GM12878 (cell line): ENCODE results near the gene PSMF1. TPM values are rescaled to one million over a fixed set of nuclear protein-coding genes. Genes with fewer than 3 reads are reported as not detected.

Experiments
- E2F4 ChIP-seq: IDR thresholded peaks from 2 replicates; pipeline ENCODE4 v1.6.1; 2012; ENCODE audit warnings: low read depth, low read length, improper control_type of control experiment
- ESRRA ChIP-seq: IDR thresholded peaks from 2 replicates; pipeline ENCODE4 v1.6.1; 2012; ENCODE audit warnings: mild to moderate bottlenecking, low read length, improper control_type of control experiment
- ETV6 ChIP-seq, 2 experiments: fragments of 450-650 bp in 1 of 2; IDR thresholded peaks in 1 of 2; conservative IDR thresholded peaks in 1 of 2; 2 replicates each; pipeline ENCODE4 v1.6.1; 2014; ENCODE audit warnings: antibody characterized with exemption in 1 of 2, borderline replicate concordance in 1 of 2, low read depth in 1 of 2, mild to moderate bottlenecking in 1 of 2, moderate library complexity in 1 of 2
- IRF4 ChIP-seq: IDR thresholded peaks from 2 replicates; pipeline ENCODE4 v1.6.1; 2011; ENCODE audit warnings: low read depth, low read length
- KAT2A ChIP-seq: conservative IDR thresholded peaks from 2 replicates; pipeline ENCODE4 v1.6.1; 2011; ENCODE audit warnings: low read depth, low read length; ENCODE audit not compliant: control insufficient read depth
- KLF5 ChIP-seq: fragments of 450-650 bp; IDR thresholded peaks from 2 replicates; pipeline ENCODE4 v1.6.1; 2014; ENCODE audit warnings: mild to moderate bottlenecking; ENCODE audit not compliant: partially characterized antibody
- NRF1 ChIP-seq: conservative IDR thresholded peaks from 2 replicates; pipeline ENCODE4 v1.6.1; 2011; ENCODE audit warnings: mild to moderate bottlenecking, low read depth, low read length, improper control_type of control experiment
- PAX8 ChIP-seq: fragments of 450-650 bp; IDR thresholded peaks from 2 replicates; pipeline ENCODE4 v1.6.1; 2017; ENCODE audit warnings: mild to moderate bottlenecking, moderate library complexity
- POLR2A ChIP-seq: IDR thresholded peaks from 2 replicates; pipeline ENCODE4 v1.6.1; 2011; ENCODE audit warnings: low read depth, mild to moderate bottlenecking, low read length
- POU2F2 ChIP-seq: IDR thresholded peaks from 3 replicates; pipeline ENCODE4 v1.6.1; 2011; ENCODE audit warnings: low read depth, mild to moderate bottlenecking, low read length, borderline replicate concordance
- RBBP5 ChIP-seq: fragments of 200-600 bp; sonication (generic); conservative IDR thresholded peaks from 2 replicates; pipeline ENCODE4 v1.6.1; 2016
- RUNX3 ChIP-seq: IDR thresholded peaks from 2 replicates; pipeline ENCODE4 v1.6.1; 2012; ENCODE audit warnings: low read length, inconsistent platforms
- SMARCA5 ChIP-seq: fragments of 450-650 bp; IDR thresholded peaks from 2 replicates; pipeline ENCODE4 v1.6.1; 2017; ENCODE audit warnings: mild to moderate bottlenecking
- TARDBP ChIP-seq: IDR thresholded peaks from 2 replicates; pipeline ENCODE4 v1.6.1; 2016; ENCODE audit warnings: borderline replicate concordance
- ZNF274 ChIP-seq: IDR thresholded peaks from one replicate; pipeline ENCODE4 v1.8.0; 2011; ENCODE audit not compliant: insufficient read length, insufficient read depth
- polyA plus RNA-seq, 11 experiments: library from polyadenylated mRNA; depleted of rRNA in 4 of 11; unstranded in 6 of 11; stranded (reverse) in 5 of 11; fragments of >200 nt; fragmentation: Nextera tagmentation in 4 of 11; fragmentation: Illumina TruSeq in 1 of 11; extraction: Ambion mirVana in 4 of 11; extraction: Trizol in 1 of 11; gene quantifications; 1 replicate in 1 of 11; 2 replicates in 10 of 11; pipeline versions ENCODE4 v1.2.1 to v1.2.3, GENCODE V29; 2011 to 2016; ENCODE audit warnings: inconsistent platforms in 2 of 11, missing spikeins in 2 of 11, low read depth in 1 of 11
- total RNA-seq, 4 experiments: library from RNA; depleted of rRNA in 3 of 4; stranded (reverse); fragments of >200 nt in 3 of 4; fragmentation: Illumina TruSeq in 1 of 4; extraction: Trizol in 1 of 4; gene quantifications; 2 replicates each; pipeline versions ENCODE4 v1.2.1 to v1.2.3, GENCODE V29; 2013 to 2021
- TF ChIP-seq, protein P1 (sequence below), 3 experiments: IDR thresholded peaks in 2 of 3; conservative IDR thresholded peaks in 1 of 3; 2 replicates each; pipeline ENCODE4 v1.5.1; 2011; ENCODE audit warnings: low read depth in 3 of 3, low read length in 3 of 3, mild to moderate bottlenecking in 3 of 3, control low read depth in 2 of 3, moderate library complexity in 2 of 3, inconsistent platforms in 1 of 3, mixed read lengths in 1 of 3; ENCODE audit not compliant: control insufficient read depth in 2 of 3, insufficient read depth in 1 of 3; ENCODE audit errors: extremely low read depth in 1 of 3
- TF ChIP-seq, protein P2 (sequence below): fragments of 450-650 bp; formaldehyde crosslinking; IDR thresholded peaks from 2 replicates; pipeline ENCODE4 v1.5.0; 2022; ENCODE audit warnings: mild to moderate bottlenecking, missing genetic modification characterization

Gene PSMF1
- total and polyA plus RNA-seq, 10 of the 15 experiments (the other 5 are each of a cell fraction or from before 2014, with no cell fraction given) = 14.2 to 173 (median 40.6) TPM

DNA sequence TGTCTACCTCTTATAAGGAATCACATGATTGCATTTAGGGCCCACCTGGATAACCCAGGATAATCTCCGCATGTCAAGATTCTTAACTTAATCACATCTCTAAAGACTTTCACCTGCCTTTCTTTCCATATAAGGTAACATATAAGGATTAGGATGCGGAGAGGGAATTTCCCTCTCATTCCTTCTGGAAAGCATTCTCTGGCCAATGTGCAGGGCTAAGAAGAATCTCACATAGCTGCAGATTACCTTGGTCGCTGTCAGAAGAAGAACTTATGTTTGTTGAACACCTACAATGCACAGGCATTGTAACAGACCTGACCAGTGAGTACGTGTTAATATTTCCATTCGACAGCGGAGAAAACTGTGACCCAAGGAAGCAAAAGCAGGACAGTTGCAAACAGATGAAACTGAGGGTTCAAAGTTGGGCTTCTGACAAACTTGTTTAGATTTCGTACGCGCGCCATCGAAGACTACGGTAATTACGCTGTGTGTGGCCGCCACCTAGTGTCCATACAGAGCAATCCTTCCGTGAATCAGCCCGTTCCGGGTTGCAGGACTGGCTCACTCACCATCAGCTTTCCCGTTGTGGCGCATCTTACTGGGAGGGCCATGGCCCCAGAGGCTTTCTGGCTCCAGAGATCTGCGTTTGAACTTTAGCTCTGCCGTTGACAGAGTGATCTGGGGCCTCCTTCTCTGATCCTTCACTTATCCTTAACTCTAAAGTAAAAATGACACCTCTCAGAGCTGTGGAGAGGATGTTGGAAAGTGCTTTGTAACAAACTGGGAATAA is 94.4 kb downstream of the PSMF1 start (continued):
- TF ChIP-seq, protein P1, sequence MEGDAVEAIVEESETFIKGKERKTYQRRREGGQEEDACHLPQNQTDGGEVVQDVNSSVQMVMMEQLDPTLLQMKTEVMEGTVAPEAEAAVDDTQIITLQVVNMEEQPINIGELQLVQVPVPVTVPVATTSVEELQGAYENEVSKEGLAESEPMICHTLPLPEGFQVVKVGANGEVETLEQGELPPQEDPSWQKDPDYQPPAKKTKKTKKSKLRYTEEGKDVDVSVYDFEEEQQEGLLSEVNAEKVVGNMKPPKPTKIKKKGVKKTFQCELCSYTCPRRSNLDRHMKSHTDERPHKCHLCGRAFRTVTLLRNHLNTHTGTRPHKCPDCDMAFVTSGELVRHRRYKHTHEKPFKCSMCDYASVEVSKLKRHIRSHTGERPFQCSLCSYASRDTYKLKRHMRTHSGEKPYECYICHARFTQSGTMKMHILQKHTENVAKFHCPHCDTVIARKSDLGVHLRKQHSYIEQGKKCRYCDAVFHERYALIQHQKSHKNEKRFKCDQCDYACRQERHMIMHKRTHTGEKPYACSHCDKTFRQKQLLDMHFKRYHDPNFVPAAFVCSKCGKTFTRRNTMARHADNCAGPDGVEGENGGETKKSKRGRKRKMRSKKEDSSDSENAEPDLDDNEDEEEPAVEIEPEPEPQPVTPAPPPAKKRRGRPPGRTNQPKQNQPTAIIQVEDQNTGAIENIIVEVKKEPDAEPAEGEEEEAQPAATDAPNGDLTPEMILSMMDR (IDR thresholded peaks at IDR 0.05 in 2 of 3, conservative IDR thresholded peaks at IDR 0.05 in 1 of 3; ENCODE audit: control insufficient read depth in 2 of 3, extremely low read depth in 1 of 3, insufficient read depth in 1 of 3, low read depth in 3 of 3, low read length in 3 of 3) = peak; percentile 76 to 89 (median 87)
- TF ChIP-seq E2F4 (0 out of 2 replicates have a peak, but pooled peaks have one; percentile 28), PAX8 (no peak), POU2F2 (peak; percentile 33; the same call in 1 of the 3 replicates), NRF1 (no peak), KAT2A (no peak), IRF4 (0 out of 2 replicates have a peak, but pooled peaks have one; percentile 25), POLR2A (no peak), RUNX3 (no peak), TARDBP (no peak), ETV6 (conservative IDR thresholded peaks at IDR 0.05 in 1 of 2, IDR thresholded peaks at IDR 0.05 in 1 of 2; ENCODE audit: borderline replicate concordance in 1 of 2, low read depth in 1 of 2) (no peak), KLF5 (no peak), SMARCA5 (no peak), ZNF274 (no peak), ESRRA (no peak), RBBP5 (no peak)
- TF ChIP-seq, protein P2, sequence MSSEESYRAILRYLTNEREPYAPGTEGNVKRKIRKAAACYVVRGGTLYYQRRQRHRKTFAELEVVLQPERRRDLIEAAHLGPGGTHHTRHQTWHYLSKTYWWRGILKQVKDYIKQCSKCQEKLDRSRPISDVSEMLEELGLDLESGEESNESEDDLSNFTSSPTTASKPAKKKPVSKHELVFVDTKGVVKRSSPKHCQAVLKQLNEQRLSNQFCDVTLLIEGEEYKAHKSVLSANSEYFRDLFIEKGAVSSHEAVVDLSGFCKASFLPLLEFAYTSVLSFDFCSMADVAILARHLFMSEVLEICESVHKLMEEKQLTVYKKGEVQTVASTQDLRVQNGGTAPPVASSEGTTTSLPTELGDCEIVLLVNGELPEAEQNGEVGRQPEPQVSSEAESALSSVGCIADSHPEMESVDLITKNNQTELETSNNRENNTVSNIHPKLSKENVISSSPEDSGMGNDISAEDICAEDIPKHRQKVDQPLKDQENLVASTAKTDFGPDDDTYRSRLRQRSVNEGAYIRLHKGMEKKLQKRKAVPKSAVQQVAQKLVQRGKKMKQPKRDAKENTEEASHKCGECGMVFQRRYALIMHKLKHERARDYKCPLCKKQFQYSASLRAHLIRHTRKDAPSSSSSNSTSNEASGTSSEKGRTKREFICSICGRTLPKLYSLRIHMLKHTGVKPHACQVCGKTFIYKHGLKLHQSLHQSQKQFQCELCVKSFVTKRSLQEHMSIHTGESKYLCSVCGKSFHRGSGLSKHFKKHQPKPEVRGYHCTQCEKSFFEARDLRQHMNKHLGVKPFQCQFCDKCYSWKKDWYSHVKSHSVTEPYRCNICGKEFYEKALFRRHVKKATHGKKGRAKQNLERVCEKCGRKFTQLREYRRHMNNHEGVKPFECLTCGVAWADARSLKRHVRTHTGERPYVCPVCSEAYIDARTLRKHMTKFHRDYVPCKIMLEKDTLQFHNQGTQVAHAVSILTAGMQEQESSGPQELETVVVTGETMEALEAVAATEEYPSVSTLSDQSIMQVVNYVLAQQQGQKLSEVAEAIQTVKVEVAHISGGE (CRISPR knock-in tag) = no peak
